ENCODE data around the gene DDX20. TPM values are rescaled to one million over a fixed set of nuclear protein-coding genes. Genes with fewer than 3 reads are reported as not detected.

Gene DDX20
- total RNA-seq, 1 donor from 2014 or later = 18.1 TPM

DNA sequence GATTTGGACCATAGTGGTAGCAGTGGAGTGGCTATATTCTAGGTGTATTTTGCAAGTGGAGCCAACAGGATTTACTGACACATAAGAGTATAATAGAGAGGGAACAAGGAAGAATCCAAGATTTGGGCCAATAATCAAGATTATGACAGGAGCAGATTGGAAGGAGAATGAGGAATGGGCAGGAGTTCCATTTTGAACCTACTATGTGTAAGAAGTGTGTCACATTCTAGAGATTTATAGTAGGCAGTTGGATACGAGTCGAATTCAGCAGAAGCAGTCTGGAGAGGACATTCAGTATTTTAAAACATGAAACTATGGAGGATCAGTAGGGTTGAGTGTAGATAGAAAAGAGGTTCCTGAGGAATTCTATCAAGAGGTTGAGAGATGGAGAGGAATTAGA is 38.3 kb upstream of the DDX20 start:
- Mint-ChIP-seq H3K4me1 (ENCODE audit: unreplicated experiment) (no peaks in the 10 kb centered on the region), H3K4me3 (no peak overlapping the region), H3K9me3 (no peaks in the 10 kb centered on the region), H3K36me3 (peaks cover 4% of the 10 kb centered on the region), H3K27me3 (no peaks in the 10 kb centered on the region), H3K27ac (no peak overlapping the region)
- no peak for DNase-seq (ENCODE audit: extremely low spot score, unreplicated experiment)
- TF ChIP-seq, protein P1, sequence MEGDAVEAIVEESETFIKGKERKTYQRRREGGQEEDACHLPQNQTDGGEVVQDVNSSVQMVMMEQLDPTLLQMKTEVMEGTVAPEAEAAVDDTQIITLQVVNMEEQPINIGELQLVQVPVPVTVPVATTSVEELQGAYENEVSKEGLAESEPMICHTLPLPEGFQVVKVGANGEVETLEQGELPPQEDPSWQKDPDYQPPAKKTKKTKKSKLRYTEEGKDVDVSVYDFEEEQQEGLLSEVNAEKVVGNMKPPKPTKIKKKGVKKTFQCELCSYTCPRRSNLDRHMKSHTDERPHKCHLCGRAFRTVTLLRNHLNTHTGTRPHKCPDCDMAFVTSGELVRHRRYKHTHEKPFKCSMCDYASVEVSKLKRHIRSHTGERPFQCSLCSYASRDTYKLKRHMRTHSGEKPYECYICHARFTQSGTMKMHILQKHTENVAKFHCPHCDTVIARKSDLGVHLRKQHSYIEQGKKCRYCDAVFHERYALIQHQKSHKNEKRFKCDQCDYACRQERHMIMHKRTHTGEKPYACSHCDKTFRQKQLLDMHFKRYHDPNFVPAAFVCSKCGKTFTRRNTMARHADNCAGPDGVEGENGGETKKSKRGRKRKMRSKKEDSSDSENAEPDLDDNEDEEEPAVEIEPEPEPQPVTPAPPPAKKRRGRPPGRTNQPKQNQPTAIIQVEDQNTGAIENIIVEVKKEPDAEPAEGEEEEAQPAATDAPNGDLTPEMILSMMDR (conservative IDR thresholded peaks at IDR 0.05) = no peak

DNA sequence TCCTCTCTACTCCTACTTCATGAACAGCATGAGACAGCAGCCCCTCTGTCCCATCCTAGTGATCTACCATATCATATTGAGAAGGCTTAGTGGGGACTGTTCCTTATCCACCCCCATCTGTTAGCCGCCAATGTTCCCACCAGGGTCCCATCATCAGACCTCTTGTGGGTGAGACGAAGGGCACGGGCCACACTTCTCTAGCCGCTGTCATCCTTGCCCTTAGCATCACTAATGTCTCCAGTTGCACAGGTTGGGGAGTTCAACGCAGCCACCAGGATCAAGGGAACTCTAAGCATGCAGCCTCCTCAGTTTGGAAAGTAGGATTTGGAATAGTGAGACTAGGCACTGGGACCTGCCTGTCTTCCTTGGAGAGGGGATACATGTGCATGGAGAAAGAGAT is 36.6 kb upstream of the DDX20 start:
- H3K36me3 Mint-ChIP-seq = peaks cover 4% of the 10 kb centered on the region
- TF ChIP-seq, protein P1 (conservative IDR thresholded peaks at IDR 0.05) = no peak
- no peak for DNase-seq (ENCODE audit: extremely low spot score, unreplicated experiment)
- H3K27ac Mint-ChIP-seq = no peak overlapping the region
- no peaks in the 10 kb centered on the region for H3K9me3 Mint-ChIP-seq
- no peak overlapping the region for H3K4me3 Mint-ChIP-seq
- no peaks in the 10 kb centered on the region for H3K4me1 Mint-ChIP-seq (ENCODE audit: unreplicated experiment)
- no peaks in the 10 kb centered on the region for H3K27me3 Mint-ChIP-seq

- no peak overlapping the region for H3K27ac Mint-ChIP-seq
- H3K27me3 Mint-ChIP-seq = no peaks in the 10 kb centered on the region
- no peak for DNase-seq (ENCODE audit: extremely low spot score, unreplicated experiment)
- H3K4me3 Mint-ChIP-seq = no peak overlapping the region
- H3K4me1 Mint-ChIP-seq (ENCODE audit: unreplicated experiment) = no peaks in the 10 kb centered on the region
- TF ChIP-seq, protein P1 (conservative IDR thresholded peaks at IDR 0.05) = no peak
- H3K9me3 Mint-ChIP-seq = no peaks in the 10 kb centered on the region
- peaks cover 4% of the 10 kb centered on the region for H3K36me3 Mint-ChIP-seq
Observed at GRCh38 chr1:111719674-111720132, 36.0 kb upstream of the DDX20 start.

GRCh38 chr1:111720274-111720976 is 35.3 kb upstream of the DDX20 start:
- H3K4me3 Mint-ChIP-seq = no peak overlapping the region
- TF ChIP-seq, protein P1 (conservative IDR thresholded peaks at IDR 0.05) = no peak
- no peaks in the 10 kb centered on the region for H3K4me1 Mint-ChIP-seq (ENCODE audit: unreplicated experiment)
- DNase-seq (ENCODE audit: extremely low spot score, unreplicated experiment) = no peak
- H3K36me3 Mint-ChIP-seq = peaks cover 4% of the 10 kb centered on the region
- H3K27me3 Mint-ChIP-seq = no peaks in the 10 kb centered on the region
- no peaks in the 10 kb centered on the region for H3K9me3 Mint-ChIP-seq
- no peak overlapping the region for H3K27ac Mint-ChIP-seq

DNA sequence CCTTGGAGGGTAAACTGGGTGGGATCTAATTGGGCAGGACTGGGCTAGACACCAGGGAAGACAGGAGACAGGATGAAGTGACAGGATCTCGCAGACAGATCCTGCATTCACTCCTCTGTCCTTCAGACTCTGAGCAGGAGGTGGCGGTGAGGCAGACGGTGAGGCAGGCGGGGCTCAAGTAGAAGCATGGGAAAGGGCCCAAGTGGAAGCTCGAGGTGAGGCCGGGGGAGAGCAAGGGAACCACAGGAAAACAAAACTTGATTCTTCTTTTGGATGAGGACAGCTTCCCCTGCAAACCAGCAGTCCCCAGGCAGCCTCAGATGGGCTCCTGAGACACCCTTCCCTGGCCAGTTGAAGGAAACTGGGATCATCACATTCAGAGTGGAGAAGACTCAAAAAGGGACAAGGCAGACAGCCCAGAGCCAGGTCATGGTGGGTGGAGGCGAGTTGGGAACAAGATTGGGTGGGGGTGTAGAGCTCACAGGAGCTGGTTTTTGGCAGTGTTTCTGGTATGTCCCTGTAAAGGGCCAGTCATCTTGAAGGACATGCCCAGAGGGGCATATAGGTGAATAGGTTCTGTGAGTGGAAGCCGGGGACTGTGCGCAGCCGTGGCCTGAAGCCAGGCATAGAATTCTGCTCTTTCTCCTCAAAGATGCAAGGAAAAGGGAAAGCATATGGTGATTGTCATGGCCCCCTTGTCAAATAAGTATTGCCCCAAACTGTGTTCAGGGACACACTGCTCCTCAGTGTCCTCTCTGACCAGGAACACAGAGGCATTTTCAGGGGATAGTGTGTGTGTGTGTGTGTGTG is 34.5 kb upstream of the DDX20 start:
- Mint-ChIP-seq H3K27me3 (no peaks in the 10 kb centered on the region), H3K4me3 (no peak overlapping the region), H3K4me1 (ENCODE audit: unreplicated experiment) (no peaks in the 10 kb centered on the region), H3K27ac (no peak overlapping the region), H3K36me3 (peaks cover 4% of the 10 kb centered on the region), H3K9me3 (no peaks in the 10 kb centered on the region)
- DNase-seq (ENCODE audit: extremely low spot score, unreplicated experiment) = no peak
- TF ChIP-seq, protein P1 (conservative IDR thresholded peaks at IDR 0.05) = no peak
